ENCODE measurements around the gene GAA. TPM values are rescaled to one million over a fixed set of nuclear protein-coding genes. Genes with fewer than 3 reads are reported as not detected.

Gene GAA
- total RNA-seq, 1 experiment from 2014 or later: 30.3 TPM

- Histone ChIP-seq H2AFZ (ENCODE audit: low read length) (no peak overlapping the region), H4K8ac (replicated peaks; ENCODE audit: insufficient read length, low read depth, low read length) (no peak overlapping the region), H3K79me2 (ENCODE audit: insufficient read depth, low read length) (no peaks in the 10 kb centered on the region), H3K4ac (ENCODE audit: low read depth, low read length) (no peak overlapping the region), H3K14ac (ENCODE audit: insufficient read depth, low read length) (no peak overlapping the region), H4K91ac (ENCODE audit: insufficient read length, low read depth, low read length) (no peak overlapping the region), H2BK15ac (ENCODE audit: low read depth, low read length) (no peak overlapping the region), H3K9me3 (ENCODE audit: control insufficient read depth, low read depth, low read length) (peaks cover 4% of the 10 kb centered on the region), H3K4me2 (ENCODE audit: insufficient read depth, insufficient read length, low read length) (no peak overlapping the region), H3T11ph (ENCODE audit: low read length) (no peak overlapping the region), H3K56ac (ENCODE audit: insufficient read length, low read depth, low read length) (no peak overlapping the region), H3K4me1 (ENCODE audit: insufficient read depth, low read length) (no peaks in the 10 kb centered on the region; the same call in 1 of the 2 replicates), H4K20me1 (ENCODE audit: control insufficient read depth, insufficient read depth, insufficient read length) (no peaks in the 10 kb centered on the region), H2BK20ac (ENCODE audit: low read depth, low read length, poor library complexity, severe bottlenecking) (no peak overlapping the region), H3K27me3 (ENCODE audit: insufficient read depth, low read length) (no peaks in the 10 kb centered on the region), H2BK120ac (ENCODE audit: low read depth, low read length, poor library complexity, severe bottlenecking) (no peak overlapping the region), H3K23me2 (ENCODE audit: insufficient read length, low read depth, low read length, poor library complexity, severe bottlenecking) (no peaks in the 10 kb centered on the region), H3K23ac (ENCODE audit: insufficient read length, low read depth, low read length) (no peak overlapping the region), H2BK12ac (ENCODE audit: insufficient read length, low read depth, low read length) (no peak overlapping the region), H3K79me1 (ENCODE audit: insufficient read depth, low read depth, low read length, poor library complexity, severe bottlenecking) (no peaks in the 10 kb centered on the region), H2AK5ac (ENCODE audit: insufficient read length, low read length) (no peak overlapping the region), H3K9ac (ENCODE audit: extremely low read depth, insufficient read length, low read length) (no peak overlapping the region), H4K5ac (ENCODE audit: insufficient read length, low read depth, low read length) (no peak overlapping the region), H2BK5ac (ENCODE audit: insufficient read length, low read length) (no peak overlapping the region), H3K18ac (ENCODE audit: insufficient read length, low read depth, low read length) (no peak overlapping the region), H3K27ac (ENCODE audit: insufficient read length, low read depth, low read length) (no peak overlapping the region)
- peaks cover 29 to 35% of the 10 kb centered on the region in 2 experiments for H3K9me3 Mint-ChIP-seq
- H3K27me3 Mint-ChIP-seq (ENCODE audit: low read depth): peaks cover 20% of the 10 kb centered on the region
- DNase-seq: no peak
- TF ChIP-seq, protein P1, sequence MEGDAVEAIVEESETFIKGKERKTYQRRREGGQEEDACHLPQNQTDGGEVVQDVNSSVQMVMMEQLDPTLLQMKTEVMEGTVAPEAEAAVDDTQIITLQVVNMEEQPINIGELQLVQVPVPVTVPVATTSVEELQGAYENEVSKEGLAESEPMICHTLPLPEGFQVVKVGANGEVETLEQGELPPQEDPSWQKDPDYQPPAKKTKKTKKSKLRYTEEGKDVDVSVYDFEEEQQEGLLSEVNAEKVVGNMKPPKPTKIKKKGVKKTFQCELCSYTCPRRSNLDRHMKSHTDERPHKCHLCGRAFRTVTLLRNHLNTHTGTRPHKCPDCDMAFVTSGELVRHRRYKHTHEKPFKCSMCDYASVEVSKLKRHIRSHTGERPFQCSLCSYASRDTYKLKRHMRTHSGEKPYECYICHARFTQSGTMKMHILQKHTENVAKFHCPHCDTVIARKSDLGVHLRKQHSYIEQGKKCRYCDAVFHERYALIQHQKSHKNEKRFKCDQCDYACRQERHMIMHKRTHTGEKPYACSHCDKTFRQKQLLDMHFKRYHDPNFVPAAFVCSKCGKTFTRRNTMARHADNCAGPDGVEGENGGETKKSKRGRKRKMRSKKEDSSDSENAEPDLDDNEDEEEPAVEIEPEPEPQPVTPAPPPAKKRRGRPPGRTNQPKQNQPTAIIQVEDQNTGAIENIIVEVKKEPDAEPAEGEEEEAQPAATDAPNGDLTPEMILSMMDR (conservative IDR thresholded peaks at IDR 0.05): no peak
- peaks cover 41 to 61% of the 10 kb centered on the region in 2 experiments for H3K4me1 Mint-ChIP-seq
- peaks cover 15 to 34% (median 20%) of the 10 kb centered on the region in 3 experiments for H3K36me3 Mint-ChIP-seq (ENCODE audit: insufficient read depth in 1 of 3, low read depth in 3 of 3)
- H3K4me3 Mint-ChIP-seq: no peak overlapping the region; a peak in 1 of 5 replicates
- WGBS (ENCODE audit: extremely low coverage, insufficient read length, low lambda C conversion rate): no CpG with 5 or more reads among the region's 3 CpGs
- H3K27ac Mint-ChIP-seq: no peak overlapping the region
Observed at GRCh38 chr17:80153004-80153403, 51.6 kb downstream of the GAA start.

Measured in H9 (cell line).